ENCODE data around the gene PRRC2B. TPM values are rescaled to one million over a fixed set of nuclear protein-coding genes. Genes with fewer than 3 reads are reported as not detected.
"Not testable (repeated sequence)": the region's sequence is repeated elsewhere in the genome, so short reads cannot be mapped to it uniquely, and the experiment has no call there.

The PRRC2B gene
- total RNA-seq, 2 donors from 2014 or later, result 94.7 to 197 TPM

DNA sequence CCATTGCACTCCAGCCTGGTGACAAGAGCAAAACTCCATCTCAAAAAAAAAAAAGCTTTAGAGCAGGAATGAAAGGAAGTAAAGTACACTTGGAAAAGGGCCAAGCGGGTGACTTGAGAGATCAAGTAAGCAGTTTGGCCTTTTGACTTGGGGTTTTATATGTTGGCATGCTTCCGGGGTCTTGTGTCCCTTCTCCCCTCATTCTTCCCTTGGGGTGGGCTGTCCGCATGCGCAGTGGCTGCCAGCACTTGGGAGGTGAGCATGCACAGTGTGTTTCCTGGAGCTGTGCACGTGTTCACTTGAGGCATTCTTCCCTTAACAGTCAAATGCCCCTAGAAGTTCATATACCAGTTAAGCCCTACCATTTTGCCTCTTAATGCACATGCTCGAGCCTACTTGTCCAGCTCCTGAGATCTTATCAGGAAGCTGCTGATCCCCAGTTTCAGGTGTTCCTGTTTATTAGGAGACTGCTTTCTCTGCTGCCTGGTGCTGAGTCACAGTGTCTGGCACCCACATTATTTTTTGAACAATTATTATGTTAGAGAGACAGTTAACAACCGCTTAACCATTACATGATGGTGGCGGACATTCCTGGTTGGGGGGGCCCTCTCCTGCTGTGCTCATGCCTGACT, 32.6 kb upstream of the PRRC2B start:
- Histone ChIP-seq H3K27me3 (replicated peaks; ENCODE audit: insufficient read depth) (no peaks in the 10 kb centered on the region), H3K27ac (peak overlapping the region; percentile 41 to 62), H3K4me3 (no peak overlapping the region), H3K9me3 (no peaks in the 10 kb centered on the region), H3K36me3 (no peaks in the 10 kb centered on the region), H3K4me1 (replicated peaks) (no peaks in the 10 kb centered on the region)
- TF ChIP-seq, protein P1, sequence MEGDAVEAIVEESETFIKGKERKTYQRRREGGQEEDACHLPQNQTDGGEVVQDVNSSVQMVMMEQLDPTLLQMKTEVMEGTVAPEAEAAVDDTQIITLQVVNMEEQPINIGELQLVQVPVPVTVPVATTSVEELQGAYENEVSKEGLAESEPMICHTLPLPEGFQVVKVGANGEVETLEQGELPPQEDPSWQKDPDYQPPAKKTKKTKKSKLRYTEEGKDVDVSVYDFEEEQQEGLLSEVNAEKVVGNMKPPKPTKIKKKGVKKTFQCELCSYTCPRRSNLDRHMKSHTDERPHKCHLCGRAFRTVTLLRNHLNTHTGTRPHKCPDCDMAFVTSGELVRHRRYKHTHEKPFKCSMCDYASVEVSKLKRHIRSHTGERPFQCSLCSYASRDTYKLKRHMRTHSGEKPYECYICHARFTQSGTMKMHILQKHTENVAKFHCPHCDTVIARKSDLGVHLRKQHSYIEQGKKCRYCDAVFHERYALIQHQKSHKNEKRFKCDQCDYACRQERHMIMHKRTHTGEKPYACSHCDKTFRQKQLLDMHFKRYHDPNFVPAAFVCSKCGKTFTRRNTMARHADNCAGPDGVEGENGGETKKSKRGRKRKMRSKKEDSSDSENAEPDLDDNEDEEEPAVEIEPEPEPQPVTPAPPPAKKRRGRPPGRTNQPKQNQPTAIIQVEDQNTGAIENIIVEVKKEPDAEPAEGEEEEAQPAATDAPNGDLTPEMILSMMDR (IDR thresholded peaks at IDR 0.05), result no peak
- TF ChIP-seq POLR2A (IDR thresholded peaks at IDR 0.05), result no peak
- TF ChIP-seq POLR2AphosphoS5 (IDR thresholded peaks at IDR 0.05), result peak; percentile 85
- DNase-seq (ENCODE audit: low spot score), result peak; percentile 64
- WGBS, result 19% methylated on average over 8 of the region's 8 CpGs
- intact Hi-C loops (cut with DNase I), result no loop called here

DNA sequence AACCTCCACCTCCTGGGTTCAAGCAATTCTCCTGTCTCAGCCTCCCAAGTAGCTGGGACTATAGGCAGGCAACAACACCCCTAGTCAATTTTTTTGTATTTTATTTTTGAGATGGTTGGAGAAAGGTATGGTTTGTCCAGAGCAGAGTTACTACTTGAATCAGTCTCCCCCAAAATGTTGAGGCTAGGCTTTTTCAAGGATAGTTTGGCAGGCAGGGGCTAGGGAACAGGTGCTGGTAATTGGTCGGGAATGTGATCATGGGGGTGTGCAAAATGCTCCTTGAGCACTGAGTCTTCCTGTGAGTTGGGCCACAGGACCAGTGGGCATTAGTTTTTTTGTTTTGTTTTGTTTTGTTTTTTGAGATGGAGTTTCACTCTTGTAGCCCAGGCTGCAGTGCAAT, 28.3 kb upstream of the PRRC2B start:
- Histone ChIP-seq H3K27ac (no peak overlapping the region), H3K27me3 (replicated peaks; ENCODE audit: insufficient read depth) (no peaks in the 10 kb centered on the region), H3K9me3 (no peaks in the 10 kb centered on the region), H3K4me1 (replicated peaks) (peaks cover 6% of the 10 kb centered on the region), H3K4me3 (no peak overlapping the region), H3K36me3 (no peaks in the 10 kb centered on the region)
- TF ChIP-seq POLR2AphosphoS5 (IDR thresholded peaks at IDR 0.05) (no peak), POLR2A (IDR thresholded peaks at IDR 0.05) (no peak)
- TF ChIP-seq, protein P1 (IDR thresholded peaks at IDR 0.05), result no peak
- no peak for DNase-seq (ENCODE audit: low spot score)
- 86% methylated on average over 1 of the region's 1 CpG for WGBS
- intact Hi-C loops (cut with DNase I), result no loop called here

DNA sequence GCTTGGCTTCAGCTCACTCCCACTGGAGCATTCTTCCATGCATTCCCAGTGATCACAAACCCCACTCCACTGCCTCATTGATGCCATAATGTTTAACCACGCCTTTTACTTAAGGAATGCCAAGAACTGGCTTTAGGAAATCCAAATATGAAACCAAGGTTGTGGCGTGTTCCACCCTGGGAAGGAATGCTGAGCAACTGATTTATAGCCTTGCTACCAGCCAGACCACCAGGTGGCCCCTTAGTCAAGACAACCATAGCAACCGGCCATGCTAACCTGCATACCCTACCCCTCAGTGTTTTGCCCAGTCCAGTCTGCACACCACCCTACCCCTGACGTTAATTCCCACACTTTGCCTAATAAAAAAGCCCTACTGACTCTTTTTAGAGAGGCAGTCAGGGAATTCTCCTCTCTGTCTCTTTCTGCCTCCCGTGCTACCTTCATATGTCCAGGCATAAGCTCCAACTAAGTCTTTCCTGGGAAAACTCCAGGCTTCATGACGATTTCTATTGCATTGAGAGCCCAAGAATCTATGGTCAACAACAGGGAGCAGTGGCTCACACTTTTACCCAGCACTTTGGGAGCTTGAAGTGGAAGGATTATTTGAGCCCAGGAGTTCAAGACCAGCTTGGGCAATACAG, 27.0 kb upstream of the PRRC2B start:
- H3K9me3 ChIP-seq, result no peaks in the 10 kb centered on the region
- H3K4me3 ChIP-seq, result no peak overlapping the region
- H3K4me1 ChIP-seq (replicated peaks), result peaks cover 6% of the 10 kb centered on the region
- DNase-seq (ENCODE audit: low spot score), result no peak
- no peaks in the 10 kb centered on the region for H3K27me3 ChIP-seq (replicated peaks; ENCODE audit: insufficient read depth)
- no peaks in the 10 kb centered on the region for H3K36me3 ChIP-seq
- WGBS, result 18% methylated on average over 6 of the region's 6 CpGs
- intact Hi-C loops (cut with DNase I), result no loop called here
- peak overlapping the region; percentile 2 to 50 for H3K27ac ChIP-seq
- no peak for TF ChIP-seq POLR2A (IDR thresholded peaks at IDR 0.05)
- TF ChIP-seq, protein P1 (IDR thresholded peaks at IDR 0.05), result peak in 2 of 4 experiments; percentile 21 to 34
- peak; percentile 4 for TF ChIP-seq POLR2AphosphoS5 (IDR thresholded peaks at IDR 0.05)

DNA sequence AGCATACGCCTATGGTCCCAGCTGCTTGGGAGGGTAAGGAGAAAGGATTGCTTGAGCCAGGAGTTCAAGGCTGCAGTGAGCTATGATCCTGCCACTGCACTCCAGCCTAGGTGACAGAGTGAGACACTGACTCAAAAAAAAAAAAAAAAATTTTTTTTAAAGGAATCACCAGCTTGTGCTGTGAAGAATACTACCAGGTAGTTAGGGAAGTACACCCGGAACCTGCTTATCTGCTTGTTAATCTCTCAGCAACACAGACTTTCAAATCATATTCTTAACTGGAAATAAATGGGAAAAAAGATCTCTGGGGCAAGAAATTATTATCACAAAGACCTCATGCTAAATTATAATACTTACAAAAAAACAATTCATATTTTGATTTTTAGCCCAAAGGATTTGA, 26.4 kb upstream of the PRRC2B start:
- H3K4me3 ChIP-seq, result no peak overlapping the region
- H3K9me3 ChIP-seq, result no peaks in the 10 kb centered on the region
- DNase-seq (ENCODE audit: low spot score), result no peak
- peak overlapping the region in 1 of 2 donors; percentile 50 for H3K27ac ChIP-seq
- 48% methylated on average over 2 of the region's 2 CpGs for WGBS
- no peaks in the 10 kb centered on the region for H3K36me3 ChIP-seq
- no peaks in the 10 kb centered on the region for H3K27me3 ChIP-seq (replicated peaks; ENCODE audit: insufficient read depth)
- H3K4me1 ChIP-seq (replicated peaks), result peaks cover 6% of the 10 kb centered on the region
- intact Hi-C loops (cut with DNase I), result no loop called here
- TF ChIP-seq, protein P1 (IDR thresholded peaks at IDR 0.05), result no peak
- TF ChIP-seq POLR2A (IDR thresholded peaks at IDR 0.05), result no peak
- TF ChIP-seq POLR2AphosphoS5 (IDR thresholded peaks at IDR 0.05), result no peak

DNA sequence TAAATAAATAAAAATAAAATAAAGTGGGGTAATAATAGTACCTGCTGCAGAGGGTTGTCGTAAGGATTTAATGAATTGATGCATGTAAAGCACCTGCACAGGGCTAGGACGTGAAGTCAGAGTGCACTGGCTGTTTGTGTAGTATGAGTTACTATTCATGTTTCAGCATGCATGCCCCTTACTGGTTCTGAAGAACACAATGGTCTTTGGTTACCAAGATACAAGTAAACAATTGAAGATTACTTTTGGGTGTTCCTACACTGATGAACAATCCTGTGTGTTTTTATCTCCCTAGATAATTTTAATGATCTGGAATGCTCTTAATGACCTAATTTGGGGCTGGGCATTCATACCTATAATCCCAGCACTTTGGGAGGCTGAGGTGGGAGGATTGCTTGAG, 23.2 kb upstream of the PRRC2B start:
- Histone ChIP-seq H3K27me3 (replicated peaks; ENCODE audit: insufficient read depth) (no peaks in the 10 kb centered on the region), H3K9me3 (no peaks in the 10 kb centered on the region), H3K4me1 (replicated peaks) (peaks cover 10% of the 10 kb centered on the region), H3K36me3 (no peaks in the 10 kb centered on the region), H3K27ac (no peak overlapping the region), H3K4me3 (no peak overlapping the region)
- TF ChIP-seq POLR2A (IDR thresholded peaks at IDR 0.05) (no peak), POLR2AphosphoS5 (IDR thresholded peaks at IDR 0.05) (peak; percentile 40)
- TF ChIP-seq, protein P1 (IDR thresholded peaks at IDR 0.05), result no peak
- 34% methylated on average over 2 of the region's 2 CpGs for WGBS
- DNase-seq (ENCODE audit: low spot score), result no peak
- intact Hi-C loops (cut with DNase I), result no loop called here

DNA sequence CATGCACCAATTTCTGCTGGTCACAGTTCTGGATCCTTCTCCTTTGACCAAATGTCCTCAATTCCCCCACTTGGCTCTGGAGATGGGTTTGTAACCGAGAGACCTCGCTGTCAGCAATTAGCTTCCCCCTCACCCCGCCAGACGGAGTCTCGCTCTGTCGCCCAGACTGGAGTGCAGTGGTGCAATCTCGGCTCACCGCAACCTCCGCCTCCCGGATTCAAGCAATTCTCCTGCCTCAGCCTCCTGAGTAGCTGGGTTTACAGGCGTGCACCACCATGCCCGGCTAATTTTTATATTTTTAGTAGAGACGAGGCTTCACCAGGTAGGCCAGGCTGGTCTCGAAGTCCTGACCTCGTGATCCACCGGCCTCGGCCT, 21.3 kb upstream of the PRRC2B start:
- Histone ChIP-seq H3K4me3 (peak overlapping the region; percentile 41), H3K27ac (peak overlapping the region; percentile 78 to 84)
- H3K4me1 ChIP-seq (replicated peaks); H3K9me3 ChIP-seq; intact Hi-C loops (cut with DNase I); DNase-seq (ENCODE audit: low spot score); H3K36me3 ChIP-seq; H3K27me3 ChIP-seq (replicated peaks; ENCODE audit: insufficient read depth): not testable (repeated sequence)
- WGBS, result 35% methylated on average over 17 of the region's 17 CpGs

DNA sequence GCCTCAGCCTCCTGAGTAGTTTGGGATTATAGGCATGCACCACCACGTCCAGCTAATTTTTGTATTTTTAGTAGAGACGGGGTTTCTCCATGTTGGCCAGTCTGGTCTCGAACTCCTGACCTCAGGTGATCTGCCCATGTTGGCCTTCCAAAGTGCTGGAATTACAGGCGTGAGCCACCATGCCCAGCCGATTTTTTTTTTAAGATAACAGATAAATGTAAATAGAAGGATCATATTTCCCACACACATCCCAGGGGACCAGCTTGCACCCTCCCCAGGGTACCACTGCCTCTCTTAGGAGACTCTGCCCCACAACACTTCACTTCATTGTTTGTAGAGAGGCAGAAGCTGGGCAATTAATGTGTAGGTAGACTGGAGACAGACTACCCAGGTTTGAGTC, 19.2 kb upstream of the PRRC2B start:
- H3K4me3 ChIP-seq; H3K4me1 ChIP-seq (replicated peaks); DNase-seq (ENCODE audit: low spot score); intact Hi-C loops (cut with DNase I); H3K9me3 ChIP-seq; H3K27ac ChIP-seq; H3K27me3 ChIP-seq (replicated peaks; ENCODE audit: insufficient read depth); H3K36me3 ChIP-seq: not testable (repeated sequence)
- 68% methylated on average over 5 of the region's 5 CpGs for WGBS

Data from prostate gland (tissue), 2 donors.